NCI-H1048 (cell line): ENCODE data around the gene SH3BGRL3.

Experiments
- DNase-seq: peaks from one replicate; lab custom pipeline; 2025; lab: John Stamatoyannopoulos, UW

The SH3BGRL3 gene

GRCh38 chr1:26277719-26278118, 2.2 kb upstream of the SH3BGRL3 start:
- DNase-seq: no peak

GRCh38 chr1:26278303-26278702, 1.6 kb upstream of the SH3BGRL3 start:
- no peak for DNase-seq

DNA sequence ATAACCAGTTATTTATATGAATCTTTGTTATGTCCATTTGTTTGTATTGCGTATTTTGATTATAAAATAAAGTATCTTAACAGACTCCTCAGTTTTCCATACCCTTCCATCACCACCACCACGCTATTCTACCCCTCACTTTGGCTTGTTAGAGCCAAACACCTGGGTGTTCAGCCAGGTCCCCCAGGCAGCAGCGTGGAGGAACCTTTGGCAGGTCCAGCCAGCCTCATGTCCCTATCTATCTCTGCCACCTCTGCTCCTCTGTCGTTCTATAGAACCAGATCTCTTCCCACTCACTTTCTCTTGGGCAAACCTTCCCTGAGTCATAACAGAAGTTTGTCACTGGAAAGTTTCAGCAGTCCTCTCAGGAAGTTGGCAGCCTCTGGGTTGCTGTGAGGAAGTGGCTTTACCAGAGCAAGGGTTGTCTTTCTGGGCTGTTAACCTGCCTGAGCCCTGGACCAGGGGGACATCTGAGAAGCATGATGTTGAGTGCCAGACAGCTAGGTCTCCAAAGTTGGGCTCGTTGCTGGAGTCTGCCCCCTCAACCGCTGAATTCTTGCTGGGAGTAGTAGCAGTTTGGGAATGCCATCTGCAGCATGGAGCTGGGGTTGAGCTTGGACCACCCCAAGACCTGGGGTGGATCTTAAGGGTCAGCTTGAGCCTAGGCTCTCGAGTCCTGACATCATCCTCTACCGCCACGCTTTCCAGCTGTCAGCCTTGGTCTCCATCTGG, 996 bp upstream of the SH3BGRL3 start:
- DNase-seq: no peak

- DNase-seq: no peak
Measured at GRCh38 chr1:26280333-26281042, 602 bp downstream of the SH3BGRL3 start.

DNA sequence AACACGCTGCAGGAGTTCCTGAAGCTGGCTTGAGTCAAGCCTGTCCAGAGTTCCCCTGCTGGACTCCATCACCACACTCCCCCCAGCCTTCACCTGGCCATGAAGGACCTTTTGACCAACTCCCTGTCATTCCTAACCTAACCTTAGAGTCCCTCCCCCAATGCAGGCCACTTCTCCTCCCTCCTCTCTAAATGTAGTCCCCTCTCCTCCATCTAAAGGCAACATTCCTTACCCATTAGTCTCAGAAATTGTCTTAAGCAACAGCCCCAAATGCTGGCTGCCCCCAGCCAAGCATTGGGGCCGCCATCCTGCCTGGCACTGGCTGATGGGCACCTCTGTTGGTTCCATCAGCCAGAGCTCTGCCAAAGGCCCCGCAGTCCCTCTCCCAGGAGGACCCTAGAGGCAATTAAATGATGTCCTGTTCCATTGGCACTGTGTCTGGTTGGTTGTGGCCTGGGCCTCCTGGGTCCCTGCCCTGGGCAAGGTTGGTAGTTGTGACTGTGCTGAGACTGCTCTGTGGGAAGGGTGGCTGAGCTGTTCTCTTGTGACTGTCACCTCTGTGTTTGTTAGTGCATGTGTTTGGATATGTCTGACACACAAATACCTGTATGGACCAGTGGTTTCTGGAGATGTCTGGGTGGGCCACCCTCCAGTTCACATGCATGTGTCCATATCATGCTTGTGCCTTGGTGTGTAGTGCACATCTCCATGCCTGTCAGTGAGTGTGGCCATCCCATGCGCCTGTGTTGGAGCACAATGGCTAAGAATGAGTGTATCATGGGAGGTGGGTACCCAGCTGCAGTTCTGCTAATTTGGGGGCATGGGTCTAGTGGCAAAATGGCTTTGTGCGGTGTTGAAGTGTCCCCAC, 1.4 kb downstream of the SH3BGRL3 start:
- no peak for DNase-seq

DNA sequence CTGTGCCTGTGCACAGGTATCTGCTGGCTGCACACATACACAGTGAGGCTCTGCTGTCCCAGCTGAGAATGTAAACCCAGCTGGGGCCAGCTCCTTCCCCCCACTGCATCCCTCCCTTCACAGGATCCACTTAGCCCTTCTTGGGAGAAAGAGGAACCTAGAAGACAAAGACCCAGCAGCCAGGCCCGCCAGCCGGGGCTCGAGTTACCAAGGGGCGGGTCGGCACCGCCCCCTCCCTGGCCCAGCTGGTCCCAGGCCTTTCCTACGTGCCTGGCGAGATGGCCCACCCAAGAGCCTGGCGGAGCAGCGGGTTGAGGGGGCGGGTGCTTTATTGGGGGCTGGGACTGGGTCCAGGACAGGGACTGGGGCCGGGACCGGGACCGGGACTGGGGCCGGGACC, 2.1 kb downstream of the SH3BGRL3 start:
- no peak for DNase-seq

GRCh38 chr1:26282401-26282918, 2.6 kb downstream of the SH3BGRL3 start:
- DNase-seq: no peak

- DNase-seq: no peak
Measured at GRCh38 chr1:26283279-26283853, 3.5 kb downstream of the SH3BGRL3 start.

DNA sequence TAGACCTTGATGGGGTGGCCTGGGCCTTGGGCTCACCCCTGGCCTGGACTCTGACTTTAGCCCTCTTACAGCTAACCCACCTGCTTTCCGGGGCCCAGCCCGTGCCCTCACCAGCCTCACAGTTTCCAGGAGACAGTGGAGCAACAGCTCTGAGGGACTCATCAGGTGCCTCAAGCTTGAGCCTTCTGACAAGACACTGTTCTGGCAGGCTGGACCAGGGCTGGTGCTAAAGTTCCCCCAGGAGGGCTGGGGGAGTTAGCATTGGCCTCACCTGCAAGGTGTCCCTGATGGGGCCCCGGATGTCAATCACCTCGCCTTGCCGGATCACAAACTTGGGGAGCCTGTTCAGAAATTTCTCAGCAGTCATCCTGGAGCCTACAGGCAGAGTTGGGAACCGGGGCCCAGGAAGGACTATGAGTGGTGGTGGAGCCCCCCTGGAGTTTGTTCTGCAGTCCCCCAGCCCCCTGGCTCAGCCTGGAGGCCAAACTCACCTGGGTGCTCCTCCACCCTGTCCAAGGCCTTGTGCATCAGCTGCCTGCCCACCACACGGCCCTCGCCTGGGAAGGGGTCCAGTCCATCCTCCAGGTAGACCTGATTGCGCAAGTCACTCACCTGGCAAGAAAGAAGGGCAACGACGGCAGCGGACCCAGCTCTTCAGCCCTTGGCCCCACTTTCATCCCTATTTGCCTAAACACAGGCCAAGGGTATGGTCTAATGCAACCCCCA, 4.1 kb downstream of the SH3BGRL3 start:
- no peak for DNase-seq

DNA sequence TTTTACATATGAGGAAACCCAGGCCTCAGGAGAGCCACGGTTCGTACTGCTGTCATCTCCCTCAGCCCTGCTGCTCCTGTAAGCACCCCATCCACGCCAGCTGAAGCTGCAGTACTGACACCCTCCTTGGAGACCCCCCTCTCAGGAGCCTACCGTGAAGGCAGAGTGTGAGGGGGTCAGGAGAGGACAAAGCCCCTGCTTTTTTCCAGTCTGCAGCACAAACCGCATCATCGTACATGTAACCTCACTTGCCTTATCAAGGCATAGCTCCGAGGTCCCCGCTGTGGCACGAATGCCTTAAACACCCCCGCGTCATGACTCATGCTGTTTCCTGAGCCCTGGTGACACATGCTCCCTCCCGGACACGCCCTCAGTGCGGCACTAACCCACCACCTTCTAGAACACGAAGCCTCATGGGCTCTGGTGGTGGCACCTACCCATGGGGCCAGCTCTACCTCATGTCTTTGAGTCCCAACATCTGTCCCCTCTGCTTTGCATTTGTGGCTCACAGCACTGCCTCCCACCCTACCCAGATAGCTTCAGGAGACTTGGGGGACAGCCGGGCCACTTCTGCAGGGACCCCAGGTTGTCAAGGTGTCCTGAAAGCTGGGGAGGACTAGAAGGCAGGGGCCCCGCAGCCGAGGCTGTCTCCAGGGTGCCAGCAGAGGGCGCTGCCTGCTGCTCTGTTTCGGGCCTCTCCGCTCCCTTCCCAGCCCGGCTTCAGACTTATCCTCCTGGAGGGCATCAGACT, 4.9 kb downstream of the SH3BGRL3 start:
- no peak for DNase-seq

- no peak for DNase-seq
Measured at GRCh38 chr1:26285366-26286063, 5.6 kb downstream of the SH3BGRL3 start.

DNA sequence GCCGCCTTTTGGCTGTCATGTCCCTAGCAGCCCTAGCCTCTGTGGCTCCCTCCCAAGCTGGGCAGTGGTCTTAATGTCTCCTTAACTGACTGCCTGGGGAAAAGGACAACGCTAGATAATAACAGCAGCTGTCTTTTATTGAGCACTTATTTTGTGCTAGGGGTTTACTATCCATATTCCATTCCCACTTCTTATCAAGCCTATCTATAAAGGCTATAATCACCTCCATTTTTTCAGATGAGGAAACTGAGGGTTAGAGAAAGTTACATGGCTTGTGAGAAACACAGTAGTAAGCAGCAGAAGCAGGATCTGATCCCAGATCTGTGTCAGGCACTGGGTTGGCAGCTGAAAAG, 6.2 kb downstream of the SH3BGRL3 start:
- DNase-seq: no peak

GRCh38 chr1:26287033-26287711, 7.3 kb downstream of the SH3BGRL3 start:
- DNase-seq: no peak

- DNase-seq: no peak
Measured at GRCh38 chr1:26287811-26288210, 7.9 kb downstream of the SH3BGRL3 start.

- DNase-seq: no peak
Measured at GRCh38 chr1:26288311-26288941, 8.5 kb downstream of the SH3BGRL3 start.

DNA sequence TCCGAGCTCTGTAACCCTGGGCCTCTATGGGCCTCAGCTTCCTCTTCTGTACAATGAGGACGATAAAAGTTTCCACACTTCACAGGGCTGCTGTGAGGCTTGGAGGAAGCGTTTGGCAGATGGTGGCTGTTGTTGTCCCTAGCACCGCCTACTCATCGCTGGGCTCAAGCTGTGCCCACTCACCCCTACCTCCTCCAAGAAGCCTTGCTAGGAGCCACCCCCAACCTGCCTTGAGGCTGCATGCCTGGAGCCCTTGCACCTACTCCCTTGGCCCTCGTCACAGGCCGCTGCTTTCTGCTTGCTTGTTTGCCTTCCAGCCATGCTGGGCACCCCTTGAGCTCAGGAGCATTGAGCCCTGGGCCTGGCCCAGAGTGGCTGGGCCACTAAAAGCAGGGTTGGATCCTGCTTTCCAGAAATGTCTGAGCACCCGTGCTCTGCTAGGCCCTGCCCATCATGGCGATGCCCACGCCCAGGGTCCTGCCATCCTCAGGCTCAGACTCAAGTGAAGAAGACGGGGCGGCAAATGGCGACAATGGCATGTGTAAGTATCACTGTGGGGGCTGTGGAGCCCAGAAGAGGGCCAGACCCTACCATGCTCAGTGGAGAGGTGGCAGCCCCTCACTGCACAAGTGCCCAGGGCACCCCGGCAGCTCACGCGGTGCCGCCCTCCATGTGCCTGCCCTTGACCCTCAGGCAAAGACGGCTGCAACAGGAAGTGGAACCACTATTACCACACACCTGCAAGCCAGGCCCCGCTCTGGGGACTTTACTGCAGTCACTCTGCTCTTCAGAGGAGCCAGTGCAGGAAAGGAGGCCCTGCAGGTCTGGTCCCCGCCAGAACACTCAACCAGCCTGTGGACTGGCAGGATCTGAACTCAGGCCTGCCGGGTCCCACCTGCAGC, 9.5 kb downstream of the SH3BGRL3 start:
- DNase-seq: no peak

DNA sequence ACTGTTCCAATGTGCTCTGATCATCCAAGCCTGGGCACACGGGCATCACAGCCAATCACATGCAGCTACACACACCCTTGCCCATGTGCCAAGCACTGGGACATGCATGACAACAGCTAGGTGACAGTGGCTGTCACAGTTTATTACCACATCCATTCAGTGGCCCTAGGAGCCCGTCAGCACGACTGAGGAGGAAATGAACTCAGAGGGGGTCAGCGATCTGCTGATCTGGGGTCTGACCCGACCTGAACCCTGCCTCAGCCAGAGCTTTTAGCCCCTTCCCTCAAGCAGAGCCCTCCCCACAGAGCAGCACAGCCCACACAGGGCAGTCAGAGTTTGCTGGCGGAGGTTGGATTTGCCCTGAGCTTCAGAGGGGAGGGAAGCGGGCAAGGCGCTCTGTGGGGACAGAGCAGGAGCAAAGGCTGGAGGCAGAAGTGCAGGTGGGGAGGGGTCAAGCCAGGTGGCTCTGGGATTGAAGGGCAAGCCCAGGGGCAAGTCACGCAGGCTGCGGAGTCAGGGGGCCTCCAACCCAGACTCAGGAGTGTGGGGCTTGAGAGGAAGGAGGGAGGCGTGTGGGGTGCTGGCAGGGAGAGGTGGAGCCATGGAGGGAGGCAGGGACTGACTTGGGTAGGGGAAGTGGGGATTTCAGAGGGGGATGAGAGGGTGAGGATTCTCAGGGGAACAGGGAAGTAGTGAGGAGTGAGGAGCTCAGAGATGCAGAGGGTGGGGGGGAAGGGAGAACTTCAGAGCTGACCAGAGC, 10.4 kb downstream of the SH3BGRL3 start:
- no peak for DNase-seq
